NCI-H1092 treated with DMSO at 0.1 percent for 48 hours (cell line): Measurements from ENCODE around the gene DGCR8.
"Not testable (repeated sequence)": the region's sequence is repeated elsewhere in the genome, so short reads cannot be mapped to it uniquely, and the experiment has no call there.

Source experiments
- DNase-seq: peaks from one replicate; lab custom pipeline; 2025; lab: John Stamatoyannopoulos, UW

Gene DGCR8

DNA sequence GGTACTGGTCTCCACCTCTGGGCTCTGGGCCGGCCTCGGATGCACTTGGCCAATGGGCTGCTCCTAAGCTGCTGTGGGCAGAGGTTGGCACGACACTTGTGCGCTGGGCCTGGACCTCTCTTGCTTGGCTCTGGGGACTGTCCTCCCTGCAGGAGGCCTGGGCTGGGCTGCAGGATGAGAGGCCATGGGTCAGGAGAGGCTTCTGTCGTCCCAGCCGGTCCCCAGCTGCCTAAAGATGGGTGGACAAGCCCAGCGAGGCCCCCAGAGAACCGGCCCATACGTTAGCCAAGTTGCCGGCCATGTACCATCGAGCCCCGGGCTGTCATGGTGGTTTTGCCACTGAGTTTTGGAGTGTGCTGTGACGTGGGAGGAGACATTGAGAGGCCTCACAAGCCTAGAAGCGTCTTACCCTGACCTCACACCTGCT lies 72.4 kb downstream of the DGCR8 start:
- DNase-seq = no peak

DNA sequence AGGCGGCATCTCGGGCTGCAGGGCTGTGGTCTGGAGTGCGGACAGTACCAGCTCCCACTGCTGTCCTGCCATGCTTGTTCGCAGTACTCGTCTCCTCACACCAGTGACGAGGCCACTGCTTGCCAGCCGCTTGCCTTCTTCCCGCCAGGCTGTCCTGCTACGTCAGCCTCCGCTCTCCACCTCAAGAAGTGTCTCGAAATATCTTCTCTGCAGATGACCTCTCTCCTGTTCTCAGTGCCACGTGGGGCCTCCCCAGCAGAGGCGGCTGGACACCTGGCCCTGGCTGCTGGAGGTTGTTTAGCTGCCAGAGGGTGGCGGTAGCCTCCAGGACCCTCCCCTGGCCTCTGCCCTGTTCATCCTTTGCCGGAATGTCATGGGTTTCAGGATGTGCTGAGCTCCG lies 73.9 kb downstream of the DGCR8 start:
- no peak for DNase-seq

DNA sequence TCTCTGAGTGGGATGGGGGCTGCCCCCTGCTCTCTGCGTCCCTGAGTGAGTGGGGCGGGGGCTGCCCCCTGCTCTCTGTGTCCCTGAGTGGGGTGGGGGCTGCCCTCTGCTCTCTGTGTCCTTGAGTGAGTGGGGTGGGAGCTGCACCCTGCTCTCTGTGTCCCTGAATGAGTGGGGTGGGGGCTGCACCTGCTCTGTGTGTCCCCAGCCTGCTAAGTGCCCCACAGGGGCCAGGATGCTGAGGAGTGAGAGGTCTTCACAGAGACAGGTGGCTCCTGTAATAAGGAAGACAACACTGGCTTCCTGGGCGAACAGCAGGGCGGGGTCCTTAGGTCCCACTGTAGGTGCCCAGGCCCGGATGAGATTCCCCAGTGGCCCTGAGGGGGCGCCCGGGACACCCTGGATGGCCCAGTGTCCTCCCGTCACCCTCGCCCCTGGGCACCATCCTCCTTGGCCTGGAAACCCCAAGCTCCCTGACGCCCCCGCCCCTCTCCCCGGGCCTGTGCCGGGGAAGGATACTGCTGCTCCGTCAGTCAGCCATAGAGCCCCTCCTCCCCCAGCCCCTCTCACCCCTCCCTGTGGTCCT lies 74.7 kb downstream of the DGCR8 start:
- no peak for DNase-seq

DNA sequence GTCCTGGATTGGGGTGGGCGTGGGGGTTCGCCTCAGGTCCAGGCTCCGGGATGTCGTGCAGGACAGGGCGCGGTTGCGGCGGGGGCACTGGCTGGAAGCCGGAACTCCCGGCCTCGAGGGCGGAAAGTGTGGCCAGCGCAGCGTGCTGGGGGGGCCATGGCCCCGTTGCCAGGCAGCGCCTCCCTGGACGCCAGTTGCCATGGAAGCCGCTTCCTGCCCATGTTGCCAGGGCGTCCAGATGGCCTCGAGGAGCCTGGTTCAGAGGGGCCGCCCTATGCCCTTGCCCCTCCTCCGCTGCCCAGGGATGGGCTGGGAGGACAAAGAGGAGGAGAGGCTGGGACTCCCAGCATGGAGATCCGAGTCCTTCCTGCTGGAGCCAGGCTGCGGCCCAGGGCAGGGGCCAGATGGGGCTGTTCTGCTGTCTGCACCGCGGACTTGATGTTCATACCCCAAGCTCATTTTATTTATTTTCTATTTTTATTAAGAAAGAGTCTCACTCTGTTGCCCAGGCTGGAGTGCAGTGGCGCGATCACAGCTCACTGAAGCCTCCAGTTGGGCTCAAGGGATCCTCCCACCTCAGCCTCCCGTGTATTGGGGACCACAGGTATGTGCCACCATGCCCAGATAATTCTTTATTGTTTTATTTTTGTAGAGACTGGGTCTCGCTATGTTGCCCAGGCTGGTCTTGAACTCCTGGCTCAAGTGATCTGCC lies 75.4 kb downstream of the DGCR8 start:
- DNase-seq = peak; percentile 91

DNA sequence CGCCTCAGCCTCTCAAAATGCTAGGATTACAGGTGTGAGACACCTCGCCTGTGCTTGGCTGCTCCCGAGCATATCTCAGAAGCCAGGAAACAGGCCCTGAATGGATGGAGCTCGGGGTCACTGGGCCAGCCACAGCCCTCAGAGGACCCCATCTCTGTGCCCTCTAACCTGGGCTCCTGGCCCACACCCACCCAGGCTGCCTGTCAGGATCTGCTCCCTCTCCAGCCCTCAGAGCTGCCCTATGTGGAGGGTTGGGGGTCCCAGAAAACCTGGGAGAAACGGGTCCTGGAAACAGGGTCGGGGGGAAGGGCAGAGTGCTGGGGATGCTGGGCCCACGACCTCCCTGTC lies 76.0 kb downstream of the DGCR8 start:
- no peak for DNase-seq

DNA sequence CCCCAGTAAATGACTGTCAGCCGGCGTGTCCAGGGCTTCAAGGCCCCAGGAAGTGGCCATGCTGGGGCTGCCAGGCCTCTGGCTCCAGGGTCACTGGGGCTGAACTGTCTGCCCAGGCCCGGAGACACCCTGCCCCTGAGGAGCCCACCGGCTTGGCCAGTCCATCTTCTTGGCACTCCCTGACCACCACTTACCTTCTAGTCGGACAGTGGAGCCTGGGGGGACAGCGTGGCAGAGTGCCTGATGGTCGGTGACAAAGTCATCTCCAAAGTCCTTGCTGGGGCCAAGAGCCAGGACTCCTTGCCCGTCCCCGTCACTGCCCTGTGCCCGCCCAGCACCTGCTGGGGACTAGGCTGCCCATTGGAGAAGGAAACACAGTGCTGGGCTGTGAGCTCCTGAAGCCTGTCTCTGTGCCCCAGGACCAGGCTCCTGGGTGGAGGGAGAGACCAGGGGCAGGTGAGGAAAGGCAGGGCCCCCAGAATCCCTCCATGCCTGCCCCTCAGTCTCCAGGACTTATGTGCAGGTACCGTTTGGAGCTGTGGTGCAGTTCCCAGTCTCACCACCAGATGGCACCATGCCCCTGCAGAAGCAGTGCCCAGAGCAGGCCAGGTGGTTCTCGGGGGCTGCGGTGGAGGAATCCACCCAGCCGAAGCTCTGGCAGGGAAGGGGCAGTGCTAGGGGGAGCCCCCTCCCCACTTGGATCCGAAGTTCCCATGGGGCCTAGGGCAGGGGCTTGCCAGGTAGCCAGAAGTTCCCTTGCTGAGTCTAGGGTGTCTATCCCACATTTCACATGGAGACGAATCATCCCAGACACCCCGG lies 76.8 kb downstream of the DGCR8 start:
- DNase-seq = peak; percentile 63

DNA sequence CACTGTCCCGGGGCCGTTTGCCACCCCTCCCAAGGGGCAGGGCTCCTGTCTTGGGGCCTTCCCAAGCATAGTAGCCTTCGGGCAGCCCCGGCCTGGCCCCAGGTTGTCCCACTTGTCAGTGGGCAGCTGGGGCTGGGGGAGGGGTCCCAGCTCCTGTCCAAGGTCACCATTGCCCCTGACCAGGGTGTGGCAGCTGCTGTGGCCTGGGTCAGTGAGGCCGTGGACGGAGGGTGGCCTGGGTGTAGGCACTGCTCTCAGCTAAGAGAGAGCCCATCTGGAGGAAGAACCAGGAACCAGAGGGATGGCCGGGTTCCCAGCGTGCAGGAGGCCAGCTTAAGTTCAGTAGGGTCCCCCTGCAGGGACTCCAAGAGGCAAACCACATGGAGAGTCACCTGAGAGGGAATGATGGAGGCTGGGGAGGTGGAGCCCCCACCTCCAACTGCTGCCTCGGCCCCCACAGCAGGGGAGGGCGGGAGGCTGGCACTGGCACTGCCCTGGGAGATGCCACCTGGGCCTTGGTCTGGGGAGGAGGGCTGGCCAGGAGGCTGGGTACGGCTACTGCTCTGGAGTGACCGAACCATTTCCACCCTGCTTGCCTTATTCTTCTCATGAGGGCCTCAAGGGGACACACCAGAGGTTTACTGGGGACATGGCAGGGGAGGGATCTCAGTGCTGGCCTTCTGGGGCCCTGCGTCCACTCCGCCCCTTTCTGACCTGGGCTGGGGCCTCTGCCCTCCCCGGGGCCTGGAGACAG lies 77.6 kb downstream of the DGCR8 start:
- no peak for DNase-seq

DNA sequence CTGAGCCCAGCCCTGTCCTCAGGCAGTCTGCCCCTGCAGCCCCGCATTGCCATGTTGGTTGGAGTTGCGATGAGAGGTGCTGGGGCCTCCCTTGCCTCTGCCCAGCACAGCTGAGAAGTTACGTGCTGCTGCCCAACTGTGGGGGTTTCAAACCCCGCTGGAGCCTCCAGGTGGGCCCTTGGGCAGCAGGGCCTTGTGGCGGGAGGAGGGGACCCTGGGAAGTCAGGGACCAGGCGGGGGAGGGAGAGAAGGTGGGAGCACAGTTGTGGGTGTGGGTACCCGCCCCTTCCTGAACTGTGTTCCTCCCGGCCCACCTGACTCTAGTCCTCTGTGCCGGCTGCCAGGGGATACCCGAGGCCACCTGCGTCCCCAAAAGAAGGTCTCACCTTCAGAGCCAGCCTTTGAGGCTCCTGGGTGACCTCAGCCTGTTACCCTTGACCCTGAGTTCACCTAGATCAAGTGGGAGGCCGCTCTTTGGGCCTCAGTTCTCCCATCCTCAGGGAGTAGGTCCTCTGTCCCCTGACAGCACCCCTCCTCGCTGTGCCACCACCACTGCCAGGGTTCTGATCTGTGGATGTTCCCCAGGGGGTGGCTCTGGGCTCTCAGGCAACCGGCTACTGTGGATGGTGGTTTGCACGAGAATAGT lies 78.5 kb downstream of the DGCR8 start:
- no peak for DNase-seq

DNA sequence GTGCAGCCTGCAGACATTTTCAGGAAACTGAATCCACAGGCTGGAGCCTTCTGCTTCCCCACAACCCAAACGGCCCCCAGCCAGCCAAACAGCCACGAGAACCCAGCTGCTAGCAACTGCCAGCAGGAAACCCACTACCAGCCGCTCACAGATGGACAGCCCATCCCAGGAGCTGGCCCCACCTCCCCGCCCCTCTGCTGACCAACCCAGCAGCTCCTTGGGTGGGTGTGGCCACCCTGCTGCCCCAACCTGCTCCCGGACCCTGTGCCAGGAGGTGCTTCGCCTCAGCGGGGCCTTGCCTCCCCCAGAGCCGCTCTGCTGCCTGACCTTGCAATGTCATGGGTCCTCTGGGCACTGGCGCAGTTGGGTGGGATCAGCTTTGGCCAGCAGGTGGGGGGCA lies 79.0 kb downstream of the DGCR8 start:
- DNase-seq = no peak

DNA sequence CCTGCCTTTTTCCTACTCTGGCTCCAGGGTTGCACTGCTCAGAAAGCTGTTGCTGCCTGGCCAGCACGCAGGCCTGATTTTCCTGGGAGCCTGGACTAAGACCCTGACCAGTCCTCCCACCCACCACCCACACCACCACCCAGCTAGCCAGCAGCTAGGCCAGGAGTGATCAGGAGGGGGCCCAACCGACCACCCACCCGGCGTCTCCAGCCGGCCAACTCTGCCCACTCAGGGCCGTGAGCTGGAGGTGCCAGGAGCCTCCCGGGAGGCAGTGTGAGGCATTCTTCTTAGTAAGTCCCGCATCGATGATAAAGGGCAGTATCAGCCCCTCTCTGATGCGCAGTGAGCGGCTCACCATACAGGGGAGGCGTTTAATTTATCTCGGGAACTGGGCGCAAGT lies 79.5 kb downstream of the DGCR8 start:
- DNase-seq = not testable (repeated sequence)

DNA sequence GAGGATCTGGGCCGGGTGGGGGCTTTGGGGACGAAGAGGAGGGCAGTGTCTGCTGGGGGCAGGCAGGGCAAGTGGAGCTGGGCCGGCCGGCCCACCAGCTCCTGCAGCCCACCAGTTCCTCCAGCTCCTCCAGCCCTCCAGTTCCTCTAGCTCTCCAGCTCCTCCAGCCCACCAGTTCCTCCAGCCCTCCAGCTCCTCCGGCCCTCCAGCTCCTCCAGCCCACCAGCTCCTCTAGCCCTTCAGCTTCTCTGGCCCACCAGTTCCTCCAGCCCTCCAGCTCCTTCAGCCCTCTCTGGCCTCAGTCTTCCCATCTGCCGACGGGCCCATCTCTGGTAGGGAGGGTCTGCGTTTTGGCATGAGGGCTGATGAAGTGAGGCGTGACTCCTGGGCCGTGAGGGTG lies 80.0 kb downstream of the DGCR8 start:
- DNase-seq = no peak
